ENCODE measurements around the gene TOMM40. TPM values are rescaled to one million over a fixed set of nuclear protein-coding genes. Genes with fewer than 3 reads are reported as not detected.

Gene TOMM40
- total RNA-seq, 1 experiment from 2014 or later: 180 TPM

GRCh38 chr19:44905437-44906160 lies 14.5 kb downstream of the TOMM40 start, which contains the start of gene APOE:
Gene APOE (plus strand): TSS chr19:44905796. CDS start chr19:44906625, 829 bp downstream.
- no peak within 1 kb of the TSS for H4K5ac ChIP-seq (ENCODE audit: insufficient read length, low read depth, low read length)
- H3K36me3 Mint-ChIP-seq (ENCODE audit: insufficient read depth in 1 of 3, low read depth in 3 of 3): peaks cover 21 to 60% (median 51%) of the 10 kb centered on the region in 3 experiments; a peak in 6 of 7 replicates
- no peak within 1 kb of the TSS for H2BK12ac ChIP-seq (ENCODE audit: insufficient read length, low read depth, low read length)
- peak; percentile 91 for DNase-seq
- peak within 1 kb of the TSS; percentile 92 to 99 for H3K4me3 Mint-ChIP-seq
- H3K14ac ChIP-seq (ENCODE audit: insufficient read depth, low read length): peak within 1 kb of the TSS; percentile 41
- H3K27me3 Mint-ChIP-seq (ENCODE audit: low read depth): no peaks in the 10 kb centered on the region
- H3K79me1 ChIP-seq (ENCODE audit: insufficient read depth, low read depth, low read length, poor library complexity, severe bottlenecking): no peaks in the 10 kb centered on the region
- H2BK120ac ChIP-seq (ENCODE audit: low read depth, low read length, poor library complexity, severe bottlenecking): no peak within 1 kb of the TSS
- H4K8ac ChIP-seq (replicated peaks; ENCODE audit: insufficient read length, low read depth, low read length): no peak within 1 kb of the TSS
- H3K4me1 ChIP-seq (ENCODE audit: insufficient read depth, low read length): no peaks in the 10 kb centered on the region
- WGBS (ENCODE audit: extremely low coverage, insufficient read length, low lambda C conversion rate): no CpG with 5 or more reads among the region's 20 CpGs
- no peak within 1 kb of the TSS for H2AK5ac ChIP-seq (ENCODE audit: insufficient read length, low read length)
- peak within 1 kb of the TSS; percentile 61 for H3K9ac ChIP-seq (ENCODE audit: extremely low read depth, insufficient read length, low read length)
- no peaks in the 10 kb centered on the region for H3K9me3 Mint-ChIP-seq
- H3K27ac Mint-ChIP-seq: peak within 1 kb of the TSS; percentile 95 to 99 (median 98)
- no peak within 1 kb of the TSS for H2BK20ac ChIP-seq (ENCODE audit: low read depth, low read length, poor library complexity, severe bottlenecking)
- no peak within 1 kb of the TSS for H3K23ac ChIP-seq (ENCODE audit: insufficient read length, low read depth, low read length)
- peak within 1 kb of the TSS; percentile 66 for H3K27ac ChIP-seq (ENCODE audit: insufficient read length, low read depth, low read length)
- H4K20me1 ChIP-seq (ENCODE audit: control insufficient read depth, insufficient read depth, insufficient read length): no peaks in the 10 kb centered on the region
- H3K23me2 ChIP-seq (ENCODE audit: insufficient read length, low read depth, low read length, poor library complexity, severe bottlenecking): no peaks in the 10 kb centered on the region
- H3K27me3 ChIP-seq (ENCODE audit: insufficient read depth, low read length): no peaks in the 10 kb centered on the region
- no peak within 1 kb of the TSS for H2BK15ac ChIP-seq (ENCODE audit: low read depth, low read length)
- no peak within 1 kb of the TSS for H2AFZ ChIP-seq (ENCODE audit: low read length)
- peaks cover 15 to 33% of the 10 kb centered on the region in 2 experiments for H3K4me1 Mint-ChIP-seq
- H3K4me2 ChIP-seq (ENCODE audit: insufficient read depth, insufficient read length, low read length): peak within 1 kb of the TSS; percentile 71
- no peak for TF ChIP-seq CTCF (conservative IDR thresholded peaks at IDR 0.05)
- H3K56ac ChIP-seq (ENCODE audit: insufficient read length, low read depth, low read length): no peak within 1 kb of the TSS
- H3K9me3 ChIP-seq (ENCODE audit: control insufficient read depth, low read depth, low read length): no peaks in the 10 kb centered on the region
- no peaks in the 10 kb centered on the region; the same call in 1 of the 2 replicates for H3K79me2 ChIP-seq (ENCODE audit: insufficient read depth, low read length)
- no peak within 1 kb of the TSS for H4K91ac ChIP-seq (ENCODE audit: insufficient read length, low read depth, low read length)
- H3K18ac ChIP-seq (ENCODE audit: insufficient read length, low read depth, low read length): peak within 1 kb of the TSS; percentile 77
- H3T11ph ChIP-seq (ENCODE audit: low read length): no peak within 1 kb of the TSS
- H2BK5ac ChIP-seq (ENCODE audit: insufficient read length, low read length): no peak within 1 kb of the TSS
- H3K4ac ChIP-seq (ENCODE audit: low read depth, low read length): no peak within 1 kb of the TSS
